Muscle layer of duodenum (tissue), 2 donors: ENCODE results near the gene TTL.
"Not testable (repeated sequence)": the region's sequence is repeated elsewhere in the genome, so short reads cannot be mapped to it uniquely, and the experiment has no call there.

Experiments used
- H3K27ac ChIP-seq: one replicate; pipeline ENCODE4 v1.7.0; 2013; ENCODE audit warnings: mild to moderate bottlenecking, low read length
- H3K27me3 ChIP-seq: one replicate; pipeline ENCODE4 v1.7.0; 2013; ENCODE audit warnings: low read depth, mild to moderate bottlenecking, control low read depth, low read length
- H3K36me3 ChIP-seq, 2 donors: one replicate each; pipeline ENCODE4 v1.7.0; 2013; ENCODE audit warnings: low read length in 2 of 2, control low read depth in 1 of 2, mild to moderate bottlenecking in 1 of 2; ENCODE audit not compliant: insufficient read depth in 2 of 2, control insufficient read depth in 1 of 2
- H3K4me1 ChIP-seq, 2 donors: one replicate each; pipeline ENCODE4 v1.7.0; 2013; ENCODE audit warnings: low read length in 2 of 2, mild to moderate bottlenecking in 2 of 2, control low read depth in 1 of 2, moderate library complexity in 1 of 2; ENCODE audit not compliant: insufficient read depth in 2 of 2, control insufficient read depth in 1 of 2
- H3K4me3 ChIP-seq, 2 donors: one replicate each; pipeline ENCODE4 v1.7.0; 2013; ENCODE audit warnings: low read length in 2 of 2, low read depth in 1 of 2, mild to moderate bottlenecking in 1 of 2
- H3K9me3 ChIP-seq, 2 donors: one replicate each; pipeline ENCODE4 v1.7.0; 2013; ENCODE audit warnings: low read length in 2 of 2, control low read depth in 1 of 2, mild to moderate bottlenecking in 1 of 2; ENCODE audit not compliant: control insufficient read depth in 1 of 2
- donor health status: healthy.

The TTL gene

GRCh38 chr2:112528541-112528940, 46.6 kb downstream of the TTL start:
- H3K27me3 ChIP-seq, result no peaks in the 10 kb centered on the region
- H3K4me1 ChIP-seq, result no peaks in the 10 kb centered on the region
- H3K27ac ChIP-seq, result no peak overlapping the region
- H3K36me3 ChIP-seq, result peaks cover 8 to 32% of the 10 kb centered on the region in 2 donors
- H3K4me3 ChIP-seq, result no peak overlapping the region
- H3K9me3 ChIP-seq, result no peaks in the 10 kb centered on the region

DNA sequence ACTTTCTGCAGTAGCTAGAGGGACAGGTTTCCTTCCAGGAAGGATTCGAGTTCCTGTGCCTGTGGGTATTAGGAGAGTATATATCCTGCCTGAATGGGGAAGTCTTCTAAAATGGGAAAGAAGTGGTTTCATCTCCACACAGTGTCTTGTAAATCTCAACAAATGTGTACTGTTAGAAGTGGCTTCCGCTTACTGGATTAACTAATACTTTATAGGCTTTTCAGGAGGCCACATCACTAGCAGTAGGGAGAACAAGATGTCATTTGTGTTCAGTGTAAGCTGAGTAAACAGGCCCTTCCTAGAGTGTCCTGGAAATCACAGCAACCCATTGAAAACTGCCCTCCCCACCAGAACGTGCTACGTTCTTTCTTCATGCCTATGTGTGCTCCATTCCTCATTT, 47.8 kb downstream of the TTL start:
- no peak overlapping the region for H3K27ac ChIP-seq

GRCh38 chr2:112530728-112531127, 48.8 kb downstream of the TTL start:
- no peak overlapping the region for H3K27ac ChIP-seq
- no peaks in the 10 kb centered on the region for H3K9me3 ChIP-seq
- H3K4me3 ChIP-seq, result no peak overlapping the region
- H3K36me3 ChIP-seq, result peaks cover 8 to 32% of the 10 kb centered on the region in 2 donors
- H3K4me1 ChIP-seq, result no peaks in the 10 kb centered on the region
- H3K27me3 ChIP-seq, result no peaks in the 10 kb centered on the region

More for the DNA sequence above, 47.8 kb downstream of the TTL start:
- Histone ChIP-seq H3K4me3 (no peak overlapping the region), H3K4me1 (no peaks in the 10 kb centered on the region), H3K9me3 (no peaks in the 10 kb centered on the region), H3K27me3 (no peaks in the 10 kb centered on the region), H3K36me3 (peaks cover 8 to 32% of the 10 kb centered on the region in 2 donors)

- Histone ChIP-seq H3K27me3 (no peaks in the 10 kb centered on the region), H3K36me3 (peaks cover 0 to 20% of the 10 kb centered on the region in 2 donors)
These were observed 52.9 kb downstream of the TTL start for GRCh38 chr2:112534826-112535225.

DNA sequence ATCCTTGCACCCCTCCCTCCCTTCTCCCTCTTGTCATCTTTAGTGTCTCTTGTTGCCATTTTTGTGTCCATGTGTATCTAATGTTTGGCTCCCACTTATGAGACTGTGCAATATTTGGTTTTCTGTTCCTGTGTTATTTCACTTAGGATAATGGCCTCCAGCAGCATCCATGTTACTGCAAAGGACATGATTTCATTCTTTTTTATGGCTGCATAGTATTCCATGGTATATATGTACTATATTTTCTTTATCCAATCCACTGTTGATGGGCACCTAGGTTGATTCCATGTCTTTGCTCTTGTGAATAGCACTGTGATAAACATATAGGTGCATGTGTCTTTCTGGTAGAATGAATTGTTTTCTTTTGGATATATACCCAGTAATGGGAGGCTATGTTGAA, 54.7 kb downstream of the TTL start:
- H3K27me3 ChIP-seq, H3K9me3 ChIP-seq, H3K36me3 ChIP-seq, H3K27ac ChIP-seq, H3K4me1 ChIP-seq, H3K4me3 ChIP-seq: not testable (repeated sequence)

More at GRCh38 chr2:112534826-112535225, 52.9 kb downstream of the TTL start:
- no peak overlapping the region for H3K27ac ChIP-seq
- H3K4me1 ChIP-seq, result no peaks in the 10 kb centered on the region
- H3K4me3 ChIP-seq, result no peak overlapping the region
- no peaks in the 10 kb centered on the region for H3K9me3 ChIP-seq

DNA sequence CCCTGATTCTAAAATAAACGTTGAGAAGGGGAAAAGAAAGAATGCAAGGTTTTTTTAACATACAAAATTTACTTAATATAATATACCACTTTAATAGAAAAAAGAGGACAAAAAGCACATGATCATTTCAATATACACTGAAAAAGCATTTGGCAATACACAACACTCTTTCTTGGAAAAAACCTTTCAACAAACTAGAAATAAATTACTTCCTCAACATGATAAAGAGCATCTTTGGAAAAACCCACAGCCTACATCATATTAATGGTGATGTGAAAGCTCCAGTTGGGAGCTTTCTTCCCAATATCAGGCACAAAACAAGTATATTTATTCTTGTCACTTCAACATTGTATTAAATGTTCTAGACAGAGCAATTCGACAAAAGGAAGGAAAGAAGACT, 57.4 kb downstream of the TTL start:
- Histone ChIP-seq H3K27me3 (no peaks in the 10 kb centered on the region), H3K4me3 (no peak overlapping the region), H3K4me1 (peaks cover 0 to 11% of the 10 kb centered on the region in 2 donors), H3K9me3 (no peaks in the 10 kb centered on the region), H3K36me3 (no peaks in the 10 kb centered on the region), H3K27ac (no peak overlapping the region)

DNA sequence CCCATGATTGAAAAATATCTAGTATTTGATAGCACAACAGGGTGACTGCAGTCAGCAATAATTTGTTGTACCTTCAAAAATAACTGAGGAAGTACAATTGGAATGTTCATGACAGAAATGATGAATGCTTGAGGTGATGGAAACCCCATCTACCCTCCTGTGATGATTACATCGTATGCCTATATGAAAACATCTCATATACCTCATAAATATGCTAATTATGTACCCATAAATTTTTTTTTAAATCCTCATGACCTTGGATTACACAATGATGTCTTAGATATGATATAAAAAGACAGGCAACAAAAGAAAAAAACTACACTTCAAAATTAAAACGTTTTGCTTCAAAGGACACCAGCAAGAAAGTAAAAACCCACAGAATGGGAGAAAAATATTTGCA, 59.0 kb downstream of the TTL start:
- Histone ChIP-seq H3K27me3 (no peaks in the 10 kb centered on the region), H3K4me3 (peak overlapping the region in 1 of 2 donors; percentile 100), H3K9me3 (no peaks in the 10 kb centered on the region), H3K4me1 (peaks cover 0 to 11% of the 10 kb centered on the region in 2 donors), H3K36me3 (peaks cover under 1% of the 10 kb centered on the region in 2 donors), H3K27ac (no peak overlapping the region)

DNA sequence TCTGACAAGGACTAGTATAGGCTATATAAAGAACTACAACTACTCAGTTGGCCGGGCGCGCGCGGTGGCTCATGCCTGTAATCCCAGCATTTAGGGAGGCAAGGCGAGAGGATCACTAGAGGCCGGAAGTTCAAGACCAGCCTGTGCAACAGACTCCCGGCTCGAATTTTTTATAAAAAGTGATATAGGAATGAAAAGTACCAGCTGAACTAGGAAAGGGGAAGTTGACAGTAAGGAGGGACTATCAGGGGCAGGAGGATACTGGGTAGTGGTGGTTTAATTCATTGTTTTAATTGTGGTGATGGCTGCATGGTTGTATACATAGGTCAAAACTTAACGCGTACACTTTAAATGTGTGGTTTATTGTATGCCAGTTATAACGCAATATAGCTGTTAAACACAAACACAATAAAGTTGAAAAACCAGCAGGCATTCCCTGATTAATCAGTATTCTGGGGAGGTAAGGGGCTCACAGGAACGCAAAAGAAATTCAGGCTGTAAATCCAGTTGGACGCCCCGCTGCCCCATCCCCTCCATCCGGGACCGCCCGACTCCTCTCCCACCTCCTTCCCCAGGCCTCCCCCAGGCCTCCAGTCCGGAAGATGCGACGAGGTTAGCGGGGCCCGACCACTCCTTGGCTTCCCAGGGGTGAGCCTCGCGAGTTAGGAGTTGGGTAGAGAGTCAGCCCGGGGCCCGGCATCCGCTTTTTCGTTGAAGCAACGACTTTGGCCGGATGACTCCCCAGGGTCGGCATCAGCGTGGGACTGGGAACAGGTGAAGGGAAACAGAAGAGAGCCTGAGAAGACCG, 59.6 kb downstream of the TTL start:
- no peaks in the 10 kb centered on the region for H3K9me3 ChIP-seq
- no peaks in the 10 kb centered on the region for H3K27me3 ChIP-seq
- H3K4me1 ChIP-seq, result peaks cover 0 to 11% of the 10 kb centered on the region in 2 donors
- H3K4me3 ChIP-seq, result peak overlapping the region; percentile 98 to 100
- peaks cover 4% of the 10 kb centered on the region in 2 donors for H3K36me3 ChIP-seq
- peak overlapping the region; percentile 94 for H3K27ac ChIP-seq

DNA sequence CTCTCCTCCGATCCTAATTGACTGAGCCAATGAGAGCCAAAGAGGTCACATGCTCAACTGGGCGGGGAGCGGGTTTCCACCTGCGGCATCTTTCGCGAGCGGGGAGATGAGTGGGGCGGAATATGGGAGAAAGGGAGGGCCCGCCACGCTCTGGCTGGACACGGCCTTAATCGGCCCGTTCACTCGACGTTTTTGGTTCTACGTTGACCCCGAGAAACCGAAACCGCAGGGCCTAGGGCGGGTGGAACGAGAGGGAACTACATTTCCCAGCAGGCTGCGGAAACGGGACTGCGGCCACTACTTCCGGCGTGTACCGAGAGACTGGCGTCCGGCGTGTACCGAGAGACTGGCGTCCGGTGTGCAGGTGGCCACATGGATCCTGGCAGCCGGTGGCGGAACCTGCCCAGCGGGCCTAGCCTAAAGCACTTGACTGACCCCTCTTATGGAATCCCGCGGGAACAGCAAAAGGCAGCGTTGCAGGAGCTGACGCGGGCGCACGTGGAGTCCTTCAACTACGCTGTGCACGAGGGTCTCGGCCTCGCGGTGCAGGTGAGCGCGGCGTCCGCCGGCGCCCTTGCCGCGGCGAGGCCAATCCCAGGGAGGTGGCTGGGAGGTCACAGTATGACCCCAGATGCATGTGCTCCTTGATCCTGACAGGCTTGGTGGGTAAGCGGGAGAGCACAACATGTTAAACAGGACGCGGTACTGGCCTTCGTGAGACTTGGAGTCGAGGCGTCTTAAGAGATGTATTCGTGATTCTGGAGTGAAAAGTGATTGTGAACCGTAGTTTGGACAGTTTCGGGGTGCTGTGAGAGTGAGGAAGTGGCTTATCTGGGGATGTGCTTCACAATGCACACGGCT, 60.4 kb downstream of the TTL start, which contains the start of gene POLR1B:
POLR1B (plus strand) TSS at position 343 of the 861 bp plus-strand sequence; CDS start at position 373, 30 bp downstream.
- Histone ChIP-seq H3K36me3 (peaks cover 9 to 11% of the 10 kb centered on the region in 2 donors), H3K4me1 (peaks cover 0 to 11% of the 10 kb centered on the region in 2 donors), H3K9me3 (no peaks in the 10 kb centered on the region), H3K27ac (peak within 1 kb of the TSS; percentile 94), H3K27me3 (no peaks in the 10 kb centered on the region), H3K4me3 (peak within 1 kb of the TSS; percentile 98 to 100)

DNA sequence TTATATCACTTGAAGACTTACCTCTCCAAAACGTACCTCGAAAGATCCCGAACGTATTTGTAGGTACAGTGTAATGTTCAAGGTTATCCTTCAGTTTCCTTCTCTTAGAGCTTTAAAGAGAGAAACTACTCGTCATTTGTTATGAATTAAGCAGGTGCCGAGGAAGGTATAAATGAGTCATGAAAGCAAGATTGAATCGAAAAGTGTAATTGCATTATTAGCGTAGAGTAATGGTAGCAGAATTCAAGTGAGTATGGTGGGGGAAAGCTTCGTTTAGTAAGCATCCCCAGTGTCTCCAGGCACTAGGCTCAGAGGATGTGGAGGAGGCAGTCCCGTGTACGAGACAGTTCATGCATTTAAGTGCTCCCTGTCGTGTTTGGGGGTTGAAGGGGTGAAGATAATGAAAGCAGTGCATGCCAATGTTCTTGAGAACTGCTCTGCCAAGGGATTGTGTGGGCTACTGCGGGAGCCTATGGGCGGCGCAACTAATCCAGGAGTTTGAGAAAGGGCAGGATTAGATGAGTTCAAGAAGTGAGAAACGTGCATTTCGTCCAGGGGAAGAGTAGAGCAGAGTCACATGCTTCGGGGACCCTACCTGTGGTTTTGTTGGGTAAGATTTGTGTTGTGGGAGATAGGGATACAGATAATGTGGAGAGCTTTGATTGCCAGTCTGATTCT, 61.2 kb downstream of the TTL start:
- H3K4me3 ChIP-seq, result peak overlapping the region; percentile 98 to 100
- H3K4me1 ChIP-seq, result peaks cover 0 to 11% of the 10 kb centered on the region in 2 donors

DNA sequence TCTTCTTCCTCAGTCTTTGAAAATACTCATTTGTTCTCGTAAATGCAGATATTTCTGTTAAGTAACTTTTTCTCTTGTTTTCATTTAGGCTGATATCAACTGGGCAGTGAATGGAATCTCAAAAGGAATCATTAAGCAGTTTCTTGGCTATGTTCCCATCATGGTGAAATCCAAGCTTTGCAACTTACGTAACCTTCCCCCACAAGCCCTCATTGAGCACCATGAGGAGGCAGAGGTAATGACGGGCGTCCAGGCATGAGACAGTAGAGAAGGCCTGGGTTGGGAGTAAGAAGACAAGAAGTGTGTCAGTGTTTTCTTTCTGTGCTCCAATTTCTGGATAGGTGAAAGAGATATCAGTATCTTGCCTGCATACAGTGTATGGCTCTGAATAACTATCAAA, 65.4 kb downstream of the TTL start:
- Histone ChIP-seq H3K36me3 (peaks cover 40 to 46% of the 10 kb centered on the region in 2 donors), H3K27ac (no peak overlapping the region), H3K4me3 (no peak overlapping the region)

More for the DNA sequence above, 61.2 kb downstream of the TTL start:
- peaks cover 15 to 19% of the 10 kb centered on the region in 2 donors for H3K36me3 ChIP-seq
- H3K9me3 ChIP-seq, result no peaks in the 10 kb centered on the region
- no peaks in the 10 kb centered on the region for H3K27me3 ChIP-seq
- peak overlapping the region; percentile 43 for H3K27ac ChIP-seq

More for the DNA sequence above, 65.4 kb downstream of the TTL start:
- no peaks in the 10 kb centered on the region for H3K9me3 ChIP-seq
- H3K4me1 ChIP-seq, result peaks cover 0 to 11% of the 10 kb centered on the region in 2 donors
- no peaks in the 10 kb centered on the region for H3K27me3 ChIP-seq
